ENCODE data around the gene CNGA2.

The CNGA2 gene

DNA sequence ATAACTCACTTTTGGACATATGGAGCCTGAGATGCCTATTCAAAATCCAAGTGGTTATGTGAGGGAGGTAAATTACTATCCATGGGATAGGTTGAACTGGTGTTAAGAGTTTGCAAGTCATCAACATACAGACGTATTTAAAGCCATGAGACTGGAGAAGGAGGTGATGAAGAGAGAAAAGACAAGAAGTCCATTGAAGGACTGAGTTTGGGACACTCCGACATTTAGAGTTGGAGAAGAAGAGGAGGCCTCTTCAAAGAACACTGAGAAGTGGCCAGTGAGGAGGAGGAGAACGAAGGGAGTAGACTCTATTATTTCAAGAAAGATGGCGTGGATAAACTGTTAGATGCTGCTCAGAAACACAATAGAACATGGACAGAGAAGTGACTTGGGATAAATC, at the start of gene CNGA2:
Gene CNGA2 (plus strand): TSS at position 301 of the 400 bp plus-strand sequence. CDS start 3,738 bp downstream, outside the sequence.
- no peak for DNase-seq (ENCODE audit: low read depth)
- no peak for TF ChIP-seq CTCF (IDR thresholded peaks at IDR 0.05; ENCODE audit: insufficient read depth, low read depth, low read length, missing control alignments)
- H3K4me3 ChIP-seq (ENCODE audit: low read depth, low read length), result no peak within 1 kb of the TSS

DNA sequence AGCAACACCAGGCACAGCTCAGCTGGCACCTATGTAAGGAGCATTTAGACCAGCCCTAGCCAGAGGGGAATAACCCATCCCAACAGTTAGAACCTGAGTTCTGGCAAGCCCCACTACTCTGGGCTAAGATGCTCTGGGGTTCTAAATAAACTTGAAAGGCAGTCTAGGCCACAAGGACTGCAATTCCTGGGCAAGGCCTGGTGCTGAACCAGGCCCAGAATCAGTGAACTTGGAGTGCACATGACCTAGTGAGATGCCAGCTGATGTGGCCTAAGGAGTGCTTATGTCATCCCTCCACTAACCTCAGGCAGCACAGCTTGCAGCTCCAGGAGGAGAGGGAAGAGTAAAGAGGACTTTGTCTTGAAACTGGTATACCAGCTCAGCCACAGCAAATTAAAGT, 46.9 kb upstream of the CNGA2 start:
- H3K4me3 ChIP-seq (ENCODE audit: low read depth, low read length), result no peak overlapping the region
- TF ChIP-seq CTCF (IDR thresholded peaks at IDR 0.05; ENCODE audit: insufficient read depth, low read depth, low read length, missing control alignments), result no peak
- no peak for DNase-seq (ENCODE audit: low read depth)

- H3K4me3 ChIP-seq (ENCODE audit: low read depth, low read length), result no peak overlapping the region
- no peak for DNase-seq (ENCODE audit: low read depth)
- TF ChIP-seq CTCF (IDR thresholded peaks at IDR 0.05; ENCODE audit: insufficient read depth, low read depth, low read length, missing control alignments), result no peak
Observed at GRCh38 chrX:151688695-151689094, 45.9 kb upstream of the CNGA2 start.

DNA sequence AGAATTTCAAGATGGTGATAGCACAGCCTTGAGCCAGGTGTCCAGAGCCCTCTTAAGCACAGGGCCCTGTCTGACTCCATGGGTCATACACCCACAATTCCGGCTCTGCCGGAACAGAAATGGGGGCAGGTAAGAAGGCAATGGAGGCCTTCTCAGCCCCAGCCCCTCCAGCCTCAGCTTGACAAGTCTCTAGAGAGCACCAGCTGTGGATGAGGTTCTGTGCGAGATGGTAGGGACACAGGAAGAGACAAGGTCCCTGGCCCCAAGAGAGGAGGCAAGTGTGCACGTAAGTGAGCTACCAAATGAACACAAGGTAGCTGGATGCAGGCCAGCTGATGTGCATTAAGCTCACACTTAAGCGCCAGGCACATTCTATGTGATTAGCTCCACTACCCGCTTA, 41.7 kb upstream of the CNGA2 start:
- DNase-seq (ENCODE audit: low read depth), result no peak
- no peak for TF ChIP-seq CTCF (IDR thresholded peaks at IDR 0.05; ENCODE audit: insufficient read depth, low read depth, low read length, missing control alignments)
- H3K4me3 ChIP-seq (ENCODE audit: low read depth, low read length), result no peak overlapping the region

DNA sequence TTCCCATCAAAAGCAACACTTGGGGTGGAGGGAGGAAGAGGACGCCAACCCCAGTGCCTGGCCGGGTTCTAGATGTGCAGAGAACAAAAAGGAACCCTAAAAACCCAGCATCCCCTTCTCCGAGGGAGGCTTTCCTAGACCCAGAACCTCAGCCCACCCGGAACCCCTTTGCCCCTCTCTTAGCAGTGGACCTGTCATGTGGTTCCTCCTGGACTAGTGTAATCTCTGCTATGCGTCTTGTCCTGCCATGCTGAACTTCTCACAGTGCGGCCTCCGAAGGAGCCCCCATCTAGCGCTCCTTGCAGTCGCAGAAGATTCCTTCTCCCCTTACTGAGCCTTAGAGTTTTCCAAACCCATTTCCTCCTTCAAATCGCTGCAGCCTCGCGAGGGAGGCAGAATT, 40.4 kb upstream of the CNGA2 start:
- no peak overlapping the region for H3K4me3 ChIP-seq (ENCODE audit: low read depth, low read length)
- no peak for DNase-seq (ENCODE audit: low read depth)
- TF ChIP-seq CTCF (IDR thresholded peaks at IDR 0.05; ENCODE audit: insufficient read depth, low read depth, low read length, missing control alignments), result no peak

- DNase-seq (ENCODE audit: low read depth), result no peak
- H3K4me3 ChIP-seq (ENCODE audit: low read depth, low read length), result no peak within 1 kb of the TSS
- no peak for TF ChIP-seq CTCF (IDR thresholded peaks at IDR 0.05; ENCODE audit: insufficient read depth, low read depth, low read length, missing control alignments)
Observed at GRCh38 chrX:151694661-151695582, 39.6 kb upstream of the CNGA2 start, which contains the start of gene PRRG3. Gene PRRG3 (plus strand): TSS chrX:151695458. CDS start chrX:151698815, 3,357 bp downstream.
